GM11168 (cell line): ENCODE results near the gene GPRASP3.

Source experiments
- in situ Hi-C: fragments of 300-500 bp; cut with MboI; formaldehyde crosslinking; loops from one replicate; pipeline ENCODE4 v1.12.0; 2022; ENCODE audit warnings: low sequenced_read_pairs; ENCODE audit not compliant: unreplicated experiment

Gene GPRASP3

GRCh38 chrX:102745513-102745856, 24.9 kb downstream of the GPRASP3 start:
- in situ Hi-C loops: no loop called here

- in situ Hi-C loops: no loop called here
Measured at GRCh38 chrX:102745857-102746584, 25.5 kb downstream of the GPRASP3 start.

GRCh38 chrX:102765217-102765616, 44.7 kb downstream of the GPRASP3 start:
- in situ Hi-C loops: no loop called here

- in situ Hi-C loops: no loop called here
Measured at GRCh38 chrX:102765809-102766208, 45.3 kb downstream of the GPRASP3 start.

- in situ Hi-C loops: no loop called here
Measured at GRCh38 chrX:102767287-102767686, 46.7 kb downstream of the GPRASP3 start.

- in situ Hi-C loops: no loop called here
Measured at GRCh38 chrX:102768987-102769761, 48.6 kb downstream of the GPRASP3 start.
